Effector CD8-positive, alpha-beta T cell (primary cell): ENCODE results near the gene RASD1.

Experiments used
- DNase-seq: peaks from one replicate; lab custom pipeline; 2025; lab: John Stamatoyannopoulos, UW

Gene RASD1

GRCh38 chr17:17510456-17511292, 14.5 kb upstream of the RASD1 start:
- no peak for DNase-seq

GRCh38 chr17:17509601-17510425, 13.6 kb upstream of the RASD1 start:
- no peak for DNase-seq

GRCh38 chr17:17508646-17509591, 12.7 kb upstream of the RASD1 start:
- DNase-seq, result no peak

GRCh38 chr17:17508019-17508535, 11.9 kb upstream of the RASD1 start:
- no peak for DNase-seq

GRCh38 chr17:17507465-17508011, 11.3 kb upstream of the RASD1 start:
- DNase-seq, result no peak

GRCh38 chr17:17506893-17507464, 10.8 kb upstream of the RASD1 start:
- DNase-seq, result no peak

GRCh38 chr17:17506181-17506741, 10.1 kb upstream of the RASD1 start:
- no peak for DNase-seq

GRCh38 chr17:17505610-17506171, 9.5 kb upstream of the RASD1 start:
- DNase-seq, result no peak

GRCh38 chr17:17505151-17505550, 9.0 kb upstream of the RASD1 start:
- DNase-seq, result no peak

- DNase-seq, result no peak
Observed at GRCh38 chr17:17504341-17505140, 8.3 kb upstream of the RASD1 start.

GRCh38 chr17:17503566-17504130, 7.5 kb upstream of the RASD1 start:
- DNase-seq, result no peak

GRCh38 chr17:17502741-17503565, 6.8 kb upstream of the RASD1 start:
- DNase-seq, result no peak

GRCh38 chr17:17500999-17501605, 4.9 kb upstream of the RASD1 start:
- DNase-seq, result no peak

GRCh38 chr17:17499402-17500145, 3.4 kb upstream of the RASD1 start:
- no peak for DNase-seq

- DNase-seq, result no peak
Observed at GRCh38 chr17:17498606-17499301, 2.6 kb upstream of the RASD1 start.

- no peak for DNase-seq
Observed at GRCh38 chr17:17497845-17498520, 1.8 kb upstream of the RASD1 start.
